GM18873 (cell line): Measurements from ENCODE around the gene GABRA6.

Source experiments
- ATAC-seq: cut with Tn5 transposase; IDR thresholded peaks from one replicate; pipeline ENCODE4 v1.9.1; 2021; ENCODE audit warnings: mild to moderate bottlenecking, moderate library complexity, moderate number of reproducible peaks; ENCODE audit not compliant: unreplicated experiment, low FRiP score

Gene GABRA6

GRCh38 chr5:161745392-161745791 lies 59.9 kb downstream of the GABRA6 start:
- ATAC-seq, result no peak

- no peak for ATAC-seq
These were observed 65.7 kb downstream of the GABRA6 start for GRCh38 chr5:161751265-161751664.
